Measurements from ENCODE around the gene LXN. TPM values are rescaled to one million over a fixed set of nuclear protein-coding genes. Genes with fewer than 3 reads are reported as not detected.

The LXN gene
- total and polyA plus RNA-seq, 5 experiments from 2014 or later: 5.1 to 12.8 (median 8.0) TPM

DNA sequence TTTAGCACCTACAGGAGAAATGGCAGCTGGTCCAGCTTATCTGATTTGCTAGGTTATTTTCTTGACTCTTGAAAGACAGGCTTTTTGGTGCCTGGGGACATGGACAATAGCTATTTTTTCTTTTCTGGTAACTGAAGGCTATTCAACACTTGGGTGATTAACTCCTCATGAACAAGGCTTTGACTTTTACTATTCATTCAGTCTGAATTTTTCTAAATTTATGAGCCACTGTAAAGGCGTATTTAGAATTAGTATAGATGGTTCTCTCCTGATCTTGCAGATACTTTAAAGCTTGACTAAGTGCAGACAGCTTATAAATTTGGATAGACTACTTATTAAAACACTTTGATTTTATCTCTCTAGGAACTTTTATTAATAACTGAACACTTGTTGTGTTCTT, 46.6 kb downstream of the LXN start:
- peaks cover 0 to 12% (median 4%) of the 10 kb centered on the region in 9 donors for H3K9me3 Mint-ChIP-seq
- H3K27me3 Mint-ChIP-seq: peaks cover 6 to 26% (median 13%) of the 10 kb centered on the region in 5 donors
- ATAC-seq (no peak), DNase-seq (no peak)
- no peaks in the 10 kb centered on the region for H3K4me1 Mint-ChIP-seq
- POLR2A ChIA-PET: no interaction called here
- peaks cover 0 to 6% (median 5%) of the 10 kb centered on the region in 3 donors for H3K36me3 Mint-ChIP-seq
- no peak overlapping the region for H3K27ac Mint-ChIP-seq
- no peak overlapping the region for H3K4me3 Mint-ChIP-seq

- Mint-ChIP-seq H3K27me3 (peaks cover 6 to 16% (median 14%) of the 10 kb centered on the region in 5 donors), H3K36me3 (peaks cover 0 to 13% (median 8%) of the 10 kb centered on the region in 3 donors), H3K4me3 (no peak overlapping the region), H3K27ac (no peak overlapping the region), H3K9me3 (peaks cover 0 to 47% (median 19%) of the 10 kb centered on the region in 9 donors), H3K4me1 (no peaks in the 10 kb centered on the region)
- POLR2A ChIA-PET: no interaction called here
- DNase-seq (no peak), ATAC-seq (no peak)
Observed at GRCh38 chr3:158617982-158618875, 54.2 kb downstream of the LXN start.

Other genes starting within 250 kb of the LXN start
- under 1 TPM in 1 of 2 experiments, not detected in 1; 0.91 TPM for gene MLF1, start 101.5 kb downstream of the LXN start, total RNA-seq
- 1 to 10 TPM in 2 of 3 donors, under 1 TPM in 1; 0.56 to 3.9 (median 1.5) TPM for gene MLF1, start 101.5 kb downstream of the LXN start, polyA plus RNA-seq
- 10 to 100 TPM; 53.8 to 59.7 TPM for gene GFM1, start 28.1 kb downstream of the LXN start, total RNA-seq
- 10 to 100 TPM; 26.7 to 32.5 (median 32.0) TPM for gene GFM1, start 28.1 kb downstream of the LXN start, polyA plus RNA-seq
- not detected for gene RARRES1, start 59.8 kb upstream of the LXN start, total RNA-seq
- gene RARRES1, start 59.8 kb upstream of the LXN start, polyA plus RNA-seq: not detected
- gene MFSD1, start 129.4 kb upstream of the LXN start, total RNA-seq: 10 to 100 TPM; 28.8 to 30.3 TPM
- gene MFSD1, start 129.4 kb upstream of the LXN start, polyA plus RNA-seq: 10 to 100 TPM; 41.0 to 56.0 (median 52.2) TPM